ENCODE measurements around the gene SSBP2. TPM values are rescaled to one million over a fixed set of nuclear protein-coding genes. Genes with fewer than 3 reads are reported as not detected.
"Not testable (repeated sequence)": the region's sequence is repeated elsewhere in the genome, so short reads cannot be mapped to it uniquely, and the experiment has no call there.

SSBP2 gene
- polyA plus RNA-seq, 1 donor: 27.8 TPM

- no peaks in the 10 kb centered on the region for H3K36me3 ChIP-seq (ENCODE audit: control insufficient read depth, insufficient read depth, low read length)
- 0% methylated on average over 2 of the region's 6 CpGs for WGBS (ENCODE audit: insufficient coverage, low lambda C conversion rate)
- no peak for DNase-seq
- H3K27ac ChIP-seq (ENCODE audit: low read length): no peak overlapping the region
- no peak overlapping the region for H3K4me3 ChIP-seq (ENCODE audit: low read length)
- H3K9me3 ChIP-seq (ENCODE audit: control insufficient read depth, low read depth, low read length): no peaks in the 10 kb centered on the region
- H3K4me1 ChIP-seq (ENCODE audit: control insufficient read depth, insufficient read depth, low read length): no peaks in the 10 kb centered on the region
- H3K27me3 ChIP-seq (ENCODE audit: control insufficient read depth, insufficient read depth, low read length): no peaks in the 10 kb centered on the region
Observed at GRCh38 chr5:81718300-81718699, 32.6 kb downstream of the SSBP2 start.

- no peak overlapping the region for H3K27ac ChIP-seq (ENCODE audit: low read length)
Observed at GRCh38 chr5:81717860-81718259, 33.0 kb downstream of the SSBP2 start.

GRCh38 chr5:81717226-81717625 is 33.7 kb downstream of the SSBP2 start:
- H3K27me3 ChIP-seq (ENCODE audit: control insufficient read depth, insufficient read depth, low read length): no peaks in the 10 kb centered on the region
- H3K4me3 ChIP-seq (ENCODE audit: low read length): no peak overlapping the region
- H3K27ac ChIP-seq (ENCODE audit: low read length): no peak overlapping the region
- DNase-seq: no peak
- no peaks in the 10 kb centered on the region for H3K4me1 ChIP-seq (ENCODE audit: control insufficient read depth, insufficient read depth, low read length)
- H3K36me3 ChIP-seq (ENCODE audit: control insufficient read depth, insufficient read depth, low read length): no peaks in the 10 kb centered on the region
- no CpG with 5 or more reads among the region's 1 CpG for WGBS (ENCODE audit: insufficient coverage, low lambda C conversion rate)
- H3K9me3 ChIP-seq (ENCODE audit: control insufficient read depth, low read depth, low read length): no peaks in the 10 kb centered on the region

More at GRCh38 chr5:81717860-81718259, 33.0 kb downstream of the SSBP2 start:
- Histone ChIP-seq H3K27me3 (ENCODE audit: control insufficient read depth, insufficient read depth, low read length) (no peaks in the 10 kb centered on the region), H3K4me1 (ENCODE audit: control insufficient read depth, insufficient read depth, low read length) (no peaks in the 10 kb centered on the region), H3K4me3 (ENCODE audit: low read length) (no peak overlapping the region), H3K36me3 (ENCODE audit: control insufficient read depth, insufficient read depth, low read length) (no peaks in the 10 kb centered on the region), H3K9me3 (ENCODE audit: control insufficient read depth, low read depth, low read length) (no peaks in the 10 kb centered on the region)
- 100% methylated on average over 2 of the region's 4 CpGs for WGBS (ENCODE audit: insufficient coverage, low lambda C conversion rate)
- no peak for DNase-seq

DNA sequence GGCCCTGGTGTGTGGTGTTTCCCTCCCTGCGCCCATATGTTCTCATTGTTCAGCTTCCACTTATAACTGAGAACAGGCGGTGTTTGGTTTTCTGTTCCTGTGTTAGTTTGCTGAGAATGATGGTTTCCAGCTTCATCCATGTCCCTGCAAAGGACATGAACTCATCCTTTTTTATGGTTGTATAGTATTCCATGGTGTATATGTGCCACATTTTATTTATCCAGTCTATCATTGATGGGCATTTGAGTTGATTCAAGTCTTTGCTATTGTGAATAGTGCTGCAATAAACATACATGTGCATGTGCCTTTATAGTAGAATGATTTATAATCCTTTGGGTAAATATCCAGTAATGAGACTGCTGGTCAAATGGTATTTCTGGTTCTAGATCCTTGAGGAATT is 36.8 kb downstream of the SSBP2 start:
- no CpG with 5 or more reads among the region's 2 CpGs for WGBS (ENCODE audit: insufficient coverage, low lambda C conversion rate)
- H3K36me3 ChIP-seq (ENCODE audit: control insufficient read depth, insufficient read depth, low read length); H3K9me3 ChIP-seq (ENCODE audit: control insufficient read depth, low read depth, low read length); H3K27ac ChIP-seq (ENCODE audit: low read length); DNase-seq; H3K27me3 ChIP-seq (ENCODE audit: control insufficient read depth, insufficient read depth, low read length); H3K4me1 ChIP-seq (ENCODE audit: control insufficient read depth, insufficient read depth, low read length); H3K4me3 ChIP-seq (ENCODE audit: low read length): not testable (repeated sequence)

DNA sequence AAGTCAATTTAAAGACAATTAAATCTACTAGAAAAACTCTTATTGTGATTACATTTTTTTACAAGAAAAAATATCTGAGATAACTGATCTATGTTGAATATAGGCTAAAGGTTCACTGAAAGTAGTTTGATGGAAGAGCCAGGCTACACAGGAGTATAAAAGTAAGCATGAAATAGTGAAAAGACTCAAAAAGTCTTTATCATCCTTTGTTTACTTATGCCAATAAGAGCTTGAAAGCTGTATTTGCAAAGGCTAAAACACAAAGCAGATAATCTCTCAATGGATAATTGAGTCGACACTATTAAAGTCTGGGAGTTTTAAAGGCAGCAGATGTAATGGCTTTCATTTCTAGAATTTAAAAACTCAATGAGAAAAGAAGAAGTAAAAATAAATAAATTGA is 42.0 kb downstream of the SSBP2 start:
- DNase-seq: no peak
- Histone ChIP-seq H3K27me3 (ENCODE audit: control insufficient read depth, insufficient read depth, low read length) (no peaks in the 10 kb centered on the region), H3K36me3 (ENCODE audit: control insufficient read depth, insufficient read depth, low read length) (no peaks in the 10 kb centered on the region), H3K27ac (ENCODE audit: low read length) (no peak overlapping the region), H3K4me1 (ENCODE audit: control insufficient read depth, insufficient read depth, low read length) (no peaks in the 10 kb centered on the region), H3K9me3 (ENCODE audit: control insufficient read depth, low read depth, low read length) (no peaks in the 10 kb centered on the region), H3K4me3 (ENCODE audit: low read length) (no peak overlapping the region)
- 40% methylated on average over 1 of the region's 1 CpG for WGBS (ENCODE audit: insufficient coverage, low lambda C conversion rate)

DNA sequence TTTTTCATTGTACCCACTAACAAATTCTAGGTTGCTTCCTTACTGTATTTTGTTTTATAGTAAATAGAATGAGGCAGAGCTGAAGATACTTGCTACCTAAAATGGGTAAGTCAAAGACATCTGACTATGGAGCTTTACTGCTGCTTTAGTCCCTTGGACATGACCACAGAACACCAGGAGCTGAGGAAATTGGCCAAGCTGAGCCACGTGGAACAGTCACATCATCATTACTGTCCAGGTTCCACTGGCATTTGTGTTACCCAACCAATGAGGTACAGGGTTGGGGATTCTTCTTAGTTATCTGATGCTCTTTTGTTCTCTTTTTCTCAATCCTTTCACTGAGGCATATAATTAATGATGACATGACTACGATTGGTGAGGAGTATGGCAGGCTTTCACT is 47.1 kb downstream of the SSBP2 start:
- H3K4me3 ChIP-seq (ENCODE audit: low read length): no peak overlapping the region
- no peak overlapping the region for H3K27ac ChIP-seq (ENCODE audit: low read length)
- H3K27me3 ChIP-seq (ENCODE audit: control insufficient read depth, insufficient read depth, low read length): no peaks in the 10 kb centered on the region
- DNase-seq: no peak
- WGBS (ENCODE audit: insufficient coverage, low lambda C conversion rate): no CpG with 5 or more reads among the region's 2 CpGs
- no peaks in the 10 kb centered on the region for H3K4me1 ChIP-seq (ENCODE audit: control insufficient read depth, insufficient read depth, low read length)
- H3K9me3 ChIP-seq (ENCODE audit: control insufficient read depth, low read depth, low read length): peaks cover 9% of the 10 kb centered on the region
- H3K36me3 ChIP-seq (ENCODE audit: control insufficient read depth, insufficient read depth, low read length): no peaks in the 10 kb centered on the region

- H3K9me3 ChIP-seq (ENCODE audit: control insufficient read depth, low read depth, low read length): peaks cover 9% of the 10 kb centered on the region
- no peaks in the 10 kb centered on the region for H3K27me3 ChIP-seq (ENCODE audit: control insufficient read depth, insufficient read depth, low read length)
- H3K4me1 ChIP-seq (ENCODE audit: control insufficient read depth, insufficient read depth, low read length): no peaks in the 10 kb centered on the region
- H3K27ac ChIP-seq (ENCODE audit: low read length): no peak overlapping the region
- no peak for DNase-seq
- H3K4me3 ChIP-seq (ENCODE audit: low read length): no peak overlapping the region
- no peaks in the 10 kb centered on the region for H3K36me3 ChIP-seq (ENCODE audit: control insufficient read depth, insufficient read depth, low read length)
Observed at GRCh38 chr5:81700166-81700565, 50.7 kb downstream of the SSBP2 start.

DNA sequence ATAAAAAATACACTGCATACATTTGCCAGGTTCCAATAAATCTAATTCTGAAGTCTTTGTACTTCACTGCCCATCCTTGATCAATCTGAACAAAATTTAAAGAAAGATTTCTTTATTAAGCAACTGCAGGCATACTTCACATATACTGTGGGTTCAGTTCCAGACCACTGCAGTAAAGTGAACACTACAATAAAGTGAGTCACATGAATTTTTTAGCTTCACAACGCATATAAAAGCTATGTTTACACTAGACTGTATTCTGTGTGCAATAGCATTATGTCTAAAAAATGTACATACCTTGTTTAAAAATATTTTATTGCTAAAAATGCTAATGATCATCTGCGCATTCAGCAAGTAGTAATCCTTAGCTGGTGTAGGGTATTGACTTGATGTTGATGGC is 52.1 kb downstream of the SSBP2 start:
- no peaks in the 10 kb centered on the region for H3K36me3 ChIP-seq (ENCODE audit: control insufficient read depth, insufficient read depth, low read length)
- H3K27ac ChIP-seq (ENCODE audit: low read length): no peak overlapping the region
- H3K9me3 ChIP-seq (ENCODE audit: control insufficient read depth, low read depth, low read length): peaks cover 9% of the 10 kb centered on the region
- no peak overlapping the region for H3K4me3 ChIP-seq (ENCODE audit: low read length)
- H3K27me3 ChIP-seq (ENCODE audit: control insufficient read depth, insufficient read depth, low read length): no peaks in the 10 kb centered on the region
- H3K4me1 ChIP-seq (ENCODE audit: control insufficient read depth, insufficient read depth, low read length): no peaks in the 10 kb centered on the region
- WGBS (ENCODE audit: insufficient coverage, low lambda C conversion rate): no CpG with 5 or more reads among the region's 2 CpGs
- no peak for DNase-seq

DNA sequence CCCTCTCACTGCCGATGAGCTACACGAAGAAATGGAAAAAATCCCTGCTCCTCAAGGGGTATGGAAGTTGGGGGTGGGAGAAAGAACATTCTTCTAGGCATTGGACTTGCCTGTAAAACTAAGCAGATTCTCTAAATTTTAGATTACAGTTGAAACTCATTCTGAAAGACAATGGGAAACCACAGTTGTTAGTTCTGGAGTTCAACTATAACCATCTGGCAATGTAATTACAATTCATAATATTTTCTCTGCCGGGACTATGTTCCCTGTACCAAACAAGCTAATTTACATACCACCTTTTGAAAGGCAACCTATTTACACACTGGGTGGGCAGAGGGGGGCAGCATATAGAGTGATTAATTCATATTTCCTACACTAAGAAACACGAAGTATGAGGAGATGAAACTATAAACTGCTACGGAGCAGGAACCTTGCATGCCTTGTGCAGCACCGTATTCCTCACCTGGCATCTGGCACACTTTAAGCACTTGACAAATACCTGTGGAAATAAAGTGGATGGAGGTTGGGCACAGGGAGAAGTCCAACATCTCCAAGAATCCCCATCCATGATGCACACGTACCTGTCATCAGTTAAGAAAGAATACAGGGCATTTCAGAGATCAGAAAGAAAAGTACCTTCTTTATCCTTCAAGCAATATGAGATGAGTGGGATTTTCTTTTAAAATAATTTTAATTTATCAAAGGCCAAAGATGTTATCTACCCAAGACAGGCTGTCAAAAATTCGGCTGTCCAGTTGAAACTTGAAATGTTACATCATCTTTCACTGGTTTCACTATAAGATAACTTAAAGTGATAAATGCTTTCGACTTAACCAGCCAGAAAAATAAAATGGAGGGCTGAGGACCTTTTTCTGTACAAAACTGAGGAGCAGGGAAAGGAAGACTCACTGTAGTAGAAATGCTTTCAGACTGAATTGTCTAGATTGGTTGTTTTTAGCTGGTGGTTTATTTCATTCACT is 54.2 kb downstream of the SSBP2 start:
- Histone ChIP-seq H3K4me3 (ENCODE audit: low read length) (no peak overlapping the region), H3K36me3 (ENCODE audit: control insufficient read depth, insufficient read depth, low read length) (no peaks in the 10 kb centered on the region), H3K4me1 (ENCODE audit: control insufficient read depth, insufficient read depth, low read length) (no peaks in the 10 kb centered on the region), H3K27me3 (ENCODE audit: control insufficient read depth, insufficient read depth, low read length) (no peaks in the 10 kb centered on the region), H3K27ac (ENCODE audit: low read length) (no peak overlapping the region), H3K9me3 (ENCODE audit: control insufficient read depth, low read depth, low read length) (peaks cover 9% of the 10 kb centered on the region)
- 67% methylated on average over 1 of the region's 9 CpGs for WGBS (ENCODE audit: insufficient coverage, low lambda C conversion rate)
- no peak for DNase-seq

DNA sequence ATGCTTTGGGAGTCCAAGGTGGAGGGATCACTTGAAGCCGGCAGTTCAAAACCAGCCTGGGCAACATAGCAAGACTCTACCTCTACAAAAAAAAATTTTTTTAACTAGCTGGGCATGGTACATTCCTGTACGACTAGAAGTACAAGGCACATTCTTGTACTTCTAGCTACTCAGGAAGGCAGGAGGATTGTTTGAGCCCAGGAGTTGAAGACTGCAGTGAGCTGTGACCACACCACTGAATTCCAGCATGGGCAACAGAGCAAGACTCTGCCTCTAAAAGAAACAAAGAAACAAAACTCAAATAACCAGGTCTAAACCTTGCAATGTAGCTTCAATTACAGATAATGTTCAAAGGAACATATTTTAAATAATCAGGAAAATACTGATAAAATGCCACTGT is 56.2 kb downstream of the SSBP2 start:
- WGBS (ENCODE audit: insufficient coverage, low lambda C conversion rate): 100% methylated on average over 1 of the region's 2 CpGs
- Histone ChIP-seq H3K4me1 (ENCODE audit: control insufficient read depth, insufficient read depth, low read length) (no peaks in the 10 kb centered on the region), H3K27me3 (ENCODE audit: control insufficient read depth, insufficient read depth, low read length) (no peaks in the 10 kb centered on the region), H3K9me3 (ENCODE audit: control insufficient read depth, low read depth, low read length) (peaks cover 7% of the 10 kb centered on the region), H3K27ac (ENCODE audit: low read length) (no peak overlapping the region), H3K4me3 (ENCODE audit: low read length) (no peak overlapping the region), H3K36me3 (ENCODE audit: control insufficient read depth, insufficient read depth, low read length) (no peaks in the 10 kb centered on the region)
- DNase-seq: no peak

- no peaks in the 10 kb centered on the region for H3K27me3 ChIP-seq (ENCODE audit: control insufficient read depth, insufficient read depth, low read length)
- no CpG with 5 or more reads among the region's 5 CpGs for WGBS (ENCODE audit: insufficient coverage, low lambda C conversion rate)
- H3K9me3 ChIP-seq (ENCODE audit: control insufficient read depth, low read depth, low read length): peaks cover 9% of the 10 kb centered on the region
Observed at GRCh38 chr5:81688215-81688614, 62.7 kb downstream of the SSBP2 start.

More at GRCh38 chr5:81688215-81688614, 62.7 kb downstream of the SSBP2 start:
- DNase-seq: no peak
- Histone ChIP-seq H3K4me1 (ENCODE audit: control insufficient read depth, insufficient read depth, low read length) (no peaks in the 10 kb centered on the region), H3K4me3 (ENCODE audit: low read length) (no peak overlapping the region), H3K36me3 (ENCODE audit: control insufficient read depth, insufficient read depth, low read length) (peaks cover 2% of the 10 kb centered on the region), H3K27ac (ENCODE audit: low read length) (no peak overlapping the region)
